WTC11 (cell line): ENCODE results near the gene MRPL37. TPM values are rescaled to one million over a fixed set of nuclear protein-coding genes. Genes with fewer than 3 reads are reported as not detected.

Experiments used
- ATAC-seq: fragments of 200-7000 bp; cut with Tn5 transposase; 2 replicates; pipeline ENCODE4 v1.10.0; 2021; ENCODE audit warnings: mild to moderate bottlenecking, moderate library complexity
- CTCF ChIA-PET: fragments of 300-600 bp; sonication (Branson Sonifier 250); formaldehyde crosslinking; loops from one replicate; lab custom pipeline; 2021; ENCODE audit warnings: antibody characterized with exemption; lab: Charles Lee
- POLR2A ChIA-PET: fragments of 350-600 bp; sonication (Branson Sonifier 250); formaldehyde crosslinking; loops from one replicate; lab custom pipeline; 2021; ENCODE audit warnings: antibody characterized with exemption; lab: Charles Lee
- DNase-seq: peaks from one replicate; pipeline ENCODE4 v3.0.0; 2021; ENCODE audit warnings: low spot score
- H3K27ac Mint-ChIP-seq: 2 replicates; pipeline ENCODE4 v1.8.0; 2021; ENCODE audit warnings: mixed read lengths
- H3K27me3 Mint-ChIP-seq: 2 replicates; pipeline ENCODE4 v1.8.0; 2021; ENCODE audit warnings: low read depth, mild to moderate bottlenecking, moderate library complexity, mixed read lengths
- H3K36me3 Mint-ChIP-seq: 2 replicates; pipeline ENCODE4 v1.8.0; 2021; ENCODE audit warnings: mixed read lengths
- H3K4me1 Mint-ChIP-seq: 2 replicates; pipeline ENCODE4 v1.8.0; 2022; ENCODE audit warnings: mixed read lengths
- H3K4me3 Mint-ChIP-seq: 2 replicates; pipeline ENCODE4 v1.8.0; 2021; ENCODE audit warnings: mild to moderate bottlenecking, moderate library complexity, mixed read lengths
- H3K9me3 Mint-ChIP-seq: 2 replicates; pipeline ENCODE4 v1.8.0; 2021; ENCODE audit warnings: mixed read lengths
- ESRRA ChIP-seq: sonication (generic); formaldehyde crosslinking; IDR thresholded peaks from 2 replicates; pipeline ENCODE4 v1.8.1; 2022; ENCODE audit warnings: mild to moderate bottlenecking, missing genetic modification reagents, borderline replicate concordance
- FOXK1 ChIP-seq: sonication (generic); formaldehyde crosslinking; IDR thresholded peaks from 2 replicates; pipeline ENCODE4 v1.8.0; 2022; ENCODE audit warnings: mild to moderate bottlenecking, moderate library complexity, missing genetic modification reagents
- IRF2 ChIP-seq: sonication (generic); formaldehyde crosslinking; IDR thresholded peaks from 2 replicates; pipeline ENCODE4 v1.8.0; 2022; ENCODE audit warnings: low read depth, missing genetic modification reagents, borderline replicate concordance
- JUN ChIP-seq: sonication (generic); formaldehyde crosslinking; IDR thresholded peaks from 2 replicates; pipeline ENCODE4 v1.8.0; 2023; ENCODE audit warnings: mild to moderate bottlenecking, missing genetic modification reagents
- MXD4 ChIP-seq: fragments of 250-450 bp; sonication (Bioruptor Pico); IDR thresholded peaks from 2 replicates; pipeline ENCODE4 v1.8.0; 2021; ENCODE audit warnings: mild to moderate bottlenecking, moderate library complexity, borderline replicate concordance
- MYBL2 ChIP-seq: sonication (generic); formaldehyde crosslinking; IDR thresholded peaks from 2 replicates; pipeline ENCODE4 v1.8.1; 2023; ENCODE audit warnings: mild to moderate bottlenecking, moderate library complexity, missing genetic modification reagents
- OVOL2 ChIP-seq: fragments of 250-450 bp; sonication (Bioruptor Pico); IDR thresholded peaks from 2 replicates; pipeline ENCODE4 v1.9.0; 2021; ENCODE audit warnings: mild to moderate bottlenecking, borderline replicate concordance
- PRRX2 ChIP-seq: fragments of 250-450 bp; sonication (Bioruptor Pico); IDR thresholded peaks from 2 replicates; pipeline ENCODE4 v1.8.0; 2021; ENCODE audit warnings: mild to moderate bottlenecking
- SP1 ChIP-seq: sonication (generic); formaldehyde crosslinking; conservative IDR thresholded peaks from 2 replicates; pipeline ENCODE4 v1.8.1; 2022; ENCODE audit warnings: missing genetic modification reagents
- TEAD1 ChIP-seq: sonication (generic); formaldehyde crosslinking; IDR thresholded peaks from 2 replicates; pipeline ENCODE4 v1.8.0; 2022; ENCODE audit warnings: mild to moderate bottlenecking, missing genetic modification reagents
- TEAD4 ChIP-seq: sonication (generic); formaldehyde crosslinking; IDR thresholded peaks from 2 replicates; pipeline ENCODE4 v1.8.0; 2022; ENCODE audit warnings: mild to moderate bottlenecking, missing genetic modification reagents
- ZNF219 ChIP-seq: sonication (generic); formaldehyde crosslinking; IDR thresholded peaks from 2 replicates; pipeline ENCODE4 v1.8.0; 2023; ENCODE audit warnings: missing genetic modification reagents, mild to moderate bottlenecking, borderline replicate concordance
- ZNF263 ChIP-seq: sonication (generic); formaldehyde crosslinking; IDR thresholded peaks from 2 replicates; pipeline ENCODE4 v1.8.1; 2022; ENCODE audit warnings: low read depth, mild to moderate bottlenecking, moderate library complexity, missing genetic modification reagents
- total RNA-seq: library from RNA; stranded (reverse); gene quantifications from 3 replicates; pipeline ENCODE4 v1.2.3, GENCODE V29; 2021
- TF ChIP-seq, protein P1 (sequence below): fragments of 250-450 bp; sonication (Bioruptor Pico); IDR thresholded peaks from 2 replicates; pipeline ENCODE4 v1.9.0; 2021; ENCODE audit warnings: mild to moderate bottlenecking, borderline replicate concordance
- TF ChIP-seq, protein P2 (sequence below): fragments of 250-450 bp; sonication (Bioruptor Pico); IDR thresholded peaks from 2 replicates; pipeline ENCODE4 v1.9.0; 2021; ENCODE audit warnings: moderate library complexity, mild to moderate bottlenecking, inconsistent platforms, borderline replicate concordance
- TF ChIP-seq, protein P3 (sequence below): sonication (generic); formaldehyde crosslinking; IDR thresholded peaks from 2 replicates; pipeline ENCODE4 v1.8.1; 2023; ENCODE audit warnings: mild to moderate bottlenecking, missing genetic modification reagents, moderate library complexity
- TF ChIP-seq, protein P4 (sequence below): sonication (generic); formaldehyde crosslinking; IDR thresholded peaks from 2 replicates; pipeline ENCODE4 v1.8.0; 2023; ENCODE audit warnings: missing genetic modification reagents
- TF ChIP-seq, protein P5 (sequence below): sonication (generic); formaldehyde crosslinking; IDR thresholded peaks from 2 replicates; pipeline ENCODE4 v1.8.0; 2022; ENCODE audit warnings: mild to moderate bottlenecking, missing genetic modification reagents
- TF ChIP-seq, protein P6 (sequence below): fragments of 250-450 bp; sonication (Bioruptor Pico); IDR thresholded peaks from 2 replicates; pipeline ENCODE4 v1.9.0; 2021; ENCODE audit warnings: mild to moderate bottlenecking

The MRPL37 gene
- total RNA-seq, 1 experiment from 2014 or later = 143 TPM

DNA sequence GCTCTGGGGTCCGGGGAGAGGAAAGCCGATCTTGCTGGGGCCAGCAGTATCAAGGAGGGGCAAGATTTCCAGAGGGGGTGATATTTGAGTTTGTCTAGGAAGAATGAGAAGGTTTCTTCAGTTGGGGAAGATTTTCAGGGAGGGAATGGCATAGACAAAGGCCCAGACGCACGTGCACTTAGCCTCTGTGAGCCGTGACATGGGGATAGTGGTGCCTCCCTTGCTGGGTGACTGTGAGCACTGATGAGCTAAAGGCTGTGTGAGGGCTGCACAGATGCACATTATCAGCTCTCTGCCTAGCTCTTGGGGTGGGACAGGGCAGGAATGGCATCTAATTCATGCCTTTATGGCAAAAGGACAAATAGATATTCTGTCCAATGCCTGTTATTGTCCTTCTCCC is 49.0 kb upstream of the MRPL37 start:
- Mint-ChIP-seq H3K27ac (no peak overlapping the region), H3K27me3 (no peaks in the 10 kb centered on the region), H3K9me3 (no peaks in the 10 kb centered on the region), H3K4me1 (peaks cover 13% of the 10 kb centered on the region), H3K36me3 (no peaks in the 10 kb centered on the region), H3K4me3 (no peak overlapping the region)
- no peak for DNase-seq
- no peak for TF ChIP-seq MXD4 (CRISPR knock-in tag)
- TF ChIP-seq IRF2 (CRISPR knock-in tag) = no peak
- ChIA-PET CTCF (interaction anchor here (0.5 kb wide), 1 partner anchor 160 kb away, joined by 3 read pairs; no protein-coding TSS in a partner anchor), POLR2A (no interaction called here)
- ATAC-seq = no peak

DNA sequence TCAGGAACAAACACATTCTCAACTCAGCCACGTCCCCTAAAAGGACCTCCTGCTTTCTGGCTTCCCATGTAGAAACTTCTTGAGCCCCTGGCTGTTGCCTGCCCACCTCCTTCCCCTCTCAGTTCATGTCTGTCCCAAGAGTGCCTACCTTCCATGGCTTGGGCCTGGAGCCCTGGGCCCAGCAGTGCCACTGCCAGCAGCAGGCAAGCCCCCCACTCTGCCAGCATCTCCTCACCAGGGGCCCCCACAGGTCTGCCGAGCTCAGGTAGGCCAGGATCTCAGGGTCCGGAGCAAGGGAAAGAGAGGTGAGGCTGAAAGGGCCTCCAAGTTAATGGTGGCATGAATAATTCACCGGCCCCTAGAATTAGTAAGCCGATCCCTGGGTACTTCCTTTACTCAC is 47.3 kb upstream of the MRPL37 start, which contains the start of gene CDCP2:
Gene CDCP2, minus strand, starts transcription at position 305 of the 400 bp plus-strand sequence. Its CDS starts 78 bp downstream, at position 227.
- TF ChIP-seq, protein P1, sequence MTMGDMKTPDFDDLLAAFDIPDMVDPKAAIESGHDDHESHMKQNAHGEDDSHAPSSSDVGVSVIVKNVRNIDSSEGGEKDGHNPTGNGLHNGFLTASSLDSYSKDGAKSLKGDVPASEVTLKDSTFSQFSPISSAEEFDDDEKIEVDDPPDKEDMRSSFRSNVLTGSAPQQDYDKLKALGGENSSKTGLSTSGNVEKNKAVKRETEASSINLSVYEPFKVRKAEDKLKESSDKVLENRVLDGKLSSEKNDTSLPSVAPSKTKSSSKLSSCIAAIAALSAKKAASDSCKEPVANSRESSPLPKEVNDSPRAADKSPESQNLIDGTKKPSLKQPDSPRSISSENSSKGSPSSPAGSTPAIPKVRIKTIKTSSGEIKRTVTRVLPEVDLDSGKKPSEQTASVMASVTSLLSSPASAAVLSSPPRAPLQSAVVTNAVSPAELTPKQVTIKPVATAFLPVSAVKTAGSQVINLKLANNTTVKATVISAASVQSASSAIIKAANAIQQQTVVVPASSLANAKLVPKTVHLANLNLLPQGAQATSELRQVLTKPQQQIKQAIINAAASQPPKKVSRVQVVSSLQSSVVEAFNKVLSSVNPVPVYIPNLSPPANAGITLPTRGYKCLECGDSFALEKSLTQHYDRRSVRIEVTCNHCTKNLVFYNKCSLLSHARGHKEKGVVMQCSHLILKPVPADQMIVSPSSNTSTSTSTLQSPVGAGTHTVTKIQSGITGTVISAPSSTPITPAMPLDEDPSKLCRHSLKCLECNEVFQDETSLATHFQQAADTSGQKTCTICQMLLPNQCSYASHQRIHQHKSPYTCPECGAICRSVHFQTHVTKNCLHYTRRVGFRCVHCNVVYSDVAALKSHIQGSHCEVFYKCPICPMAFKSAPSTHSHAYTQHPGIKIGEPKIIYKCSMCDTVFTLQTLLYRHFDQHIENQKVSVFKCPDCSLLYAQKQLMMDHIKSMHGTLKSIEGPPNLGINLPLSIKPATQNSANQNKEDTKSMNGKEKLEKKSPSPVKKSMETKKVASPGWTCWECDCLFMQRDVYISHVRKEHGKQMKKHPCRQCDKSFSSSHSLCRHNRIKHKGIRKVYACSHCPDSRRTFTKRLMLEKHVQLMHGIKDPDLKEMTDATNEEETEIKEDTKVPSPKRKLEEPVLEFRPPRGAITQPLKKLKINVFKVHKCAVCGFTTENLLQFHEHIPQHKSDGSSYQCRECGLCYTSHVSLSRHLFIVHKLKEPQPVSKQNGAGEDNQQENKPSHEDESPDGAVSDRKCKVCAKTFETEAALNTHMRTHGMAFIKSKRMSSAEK (CRISPR knock-in tag) = no peak
- no peak for TF ChIP-seq PRRX2 (CRISPR knock-in tag)
- TF ChIP-seq ESRRA (CRISPR knock-in tag) = no peak
- TF ChIP-seq SP1 (CRISPR knock-in tag) = no peak
- TF ChIP-seq, protein P2, sequence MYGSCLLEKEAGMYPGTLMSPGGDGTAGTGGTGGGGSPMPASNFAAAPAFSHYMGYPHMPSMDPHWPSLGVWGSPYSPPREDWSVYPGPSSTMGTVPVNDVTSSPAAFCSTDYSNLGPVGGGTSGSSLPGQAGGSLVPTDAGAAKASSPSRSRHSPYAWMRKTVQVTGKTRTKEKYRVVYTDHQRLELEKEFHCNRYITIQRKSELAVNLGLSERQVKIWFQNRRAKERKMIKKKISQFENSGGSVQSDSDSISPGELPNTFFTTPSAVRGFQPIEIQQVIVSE (CRISPR knock-in tag) = no peak
- TF ChIP-seq FOXK1 (CRISPR knock-in tag) = no peak
- no peak for TF ChIP-seq TEAD4 (CRISPR knock-in tag)
- TF ChIP-seq ZNF219 (CRISPR knock-in tag) = no peak
- TF ChIP-seq TEAD1 (CRISPR knock-in tag) = no peak
- TF ChIP-seq, protein P3, sequence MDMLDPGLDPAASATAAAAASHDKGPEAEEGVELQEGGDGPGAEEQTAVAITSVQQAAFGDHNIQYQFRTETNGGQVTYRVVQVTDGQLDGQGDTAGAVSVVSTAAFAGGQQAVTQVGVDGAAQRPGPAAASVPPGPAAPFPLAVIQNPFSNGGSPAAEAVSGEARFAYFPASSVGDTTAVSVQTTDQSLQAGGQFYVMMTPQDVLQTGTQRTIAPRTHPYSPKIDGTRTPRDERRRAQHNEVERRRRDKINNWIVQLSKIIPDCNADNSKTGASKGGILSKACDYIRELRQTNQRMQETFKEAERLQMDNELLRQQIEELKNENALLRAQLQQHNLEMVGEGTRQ (CRISPR knock-in tag) = no peak
- TF ChIP-seq, protein P4, sequence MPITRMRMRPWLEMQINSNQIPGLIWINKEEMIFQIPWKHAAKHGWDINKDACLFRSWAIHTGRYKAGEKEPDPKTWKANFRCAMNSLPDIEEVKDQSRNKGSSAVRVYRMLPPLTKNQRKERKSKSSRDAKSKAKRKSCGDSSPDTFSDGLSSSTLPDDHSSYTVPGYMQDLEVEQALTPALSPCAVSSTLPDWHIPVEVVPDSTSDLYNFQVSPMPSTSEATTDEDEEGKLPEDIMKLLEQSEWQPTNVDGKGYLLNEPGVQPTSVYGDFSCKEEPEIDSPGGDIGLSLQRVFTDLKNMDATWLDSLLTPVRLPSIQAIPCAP (CRISPR knock-in tag) = no peak
- TF ChIP-seq MYBL2 = no peak
- TF ChIP-seq, protein P5, sequence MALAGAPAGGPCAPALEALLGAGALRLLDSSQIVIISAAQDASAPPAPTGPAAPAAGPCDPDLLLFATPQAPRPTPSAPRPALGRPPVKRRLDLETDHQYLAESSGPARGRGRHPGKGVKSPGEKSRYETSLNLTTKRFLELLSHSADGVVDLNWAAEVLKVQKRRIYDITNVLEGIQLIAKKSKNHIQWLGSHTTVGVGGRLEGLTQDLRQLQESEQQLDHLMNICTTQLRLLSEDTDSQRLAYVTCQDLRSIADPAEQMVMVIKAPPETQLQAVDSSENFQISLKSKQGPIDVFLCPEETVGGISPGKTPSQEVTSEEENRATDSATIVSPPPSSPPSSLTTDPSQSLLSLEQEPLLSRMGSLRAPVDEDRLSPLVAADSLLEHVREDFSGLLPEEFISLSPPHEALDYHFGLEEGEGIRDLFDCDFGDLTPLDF = no peak
- no peak for TF ChIP-seq OVOL2
- no peak for TF ChIP-seq ZNF263 (CRISPR knock-in tag)
- no peak for TF ChIP-seq JUN (CRISPR knock-in tag)
- TF ChIP-seq, protein P6, sequence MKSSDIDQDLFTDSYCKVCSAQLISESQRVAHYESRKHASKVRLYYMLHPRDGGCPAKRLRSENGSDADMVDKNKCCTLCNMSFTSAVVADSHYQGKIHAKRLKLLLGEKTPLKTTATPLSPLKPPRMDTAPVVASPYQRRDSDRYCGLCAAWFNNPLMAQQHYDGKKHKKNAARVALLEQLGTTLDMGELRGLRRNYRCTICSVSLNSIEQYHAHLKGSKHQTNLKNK = no peak
- CTCF ChIA-PET = interaction anchor here (1.1 to 1.5 kb wide), 2 partner anchors 32 to 161 kb away, joined by 3 to 7 read pairs; no protein-coding TSS in a partner anchor
- no peak for DNase-seq
- H3K27me3 Mint-ChIP-seq = no peaks in the 10 kb centered on the region
- H3K36me3 Mint-ChIP-seq = no peaks in the 10 kb centered on the region
- peaks cover 13% of the 10 kb centered on the region for H3K4me1 Mint-ChIP-seq
- POLR2A ChIA-PET = interaction anchor here (1.0 kb wide), 1 partner anchor 12 kb away, joined by 3 read pairs; no protein-coding TSS in a partner anchor
- 0 out of 2 replicates have a peak within 1 kb of the TSS, but pooled peaks have one; percentile 48 for H3K27ac Mint-ChIP-seq
- H3K4me3 Mint-ChIP-seq = no peak within 1 kb of the TSS
- ATAC-seq = no peak
- H3K9me3 Mint-ChIP-seq = no peaks in the 10 kb centered on the region
